BJ (cell line): ENCODE measurements around the gene MAPKAPK2. TPM values are rescaled to one million over a fixed set of nuclear protein-coding genes. Genes with fewer than 3 reads are reported as not detected.

Source experiments
- CTCF ChIA-PET: fragments of 350-600 bp; formaldehyde crosslinking; extraction: SDS; loops from one replicate; lab custom pipeline; 2021; ENCODE audit warnings: antibody characterized with exemption, inconsistent platforms; lab: Yijun Ruan, JAX
- POLR2A ChIA-PET: fragments of 300-600 bp; sonication (Branson Sonifier 250); formaldehyde crosslinking; extraction: SDS; loops from one replicate; lab custom pipeline; 2021; ENCODE audit warnings: antibody characterized with exemption; lab: Charles Lee
- DNase-seq: peaks from one replicate; pipeline ENCODE4 v3.0.0-alpha.2; 2011; ENCODE audit warnings: low read depth
- H3K27me3 ChIP-seq: 2 replicates; pipeline ENCODE4 v1.6.0; 2011; ENCODE audit warnings: low read length; ENCODE audit not compliant: control insufficient read depth, insufficient read depth
- H3K36me3 ChIP-seq: 2 replicates; pipeline ENCODE4 v1.5.1; 2011; ENCODE audit warnings: low read length; ENCODE audit not compliant: control insufficient read depth, insufficient read depth
- H3K4me3 ChIP-seq: 2 replicates; pipeline ENCODE4 v1.5.1; 2011; ENCODE audit warnings: low read depth, mild to moderate bottlenecking, control low read depth, low read length
- polyA plus RNA-seq: library from polyadenylated mRNA; depleted of rRNA; stranded (reverse); fragments of >200 nt; gene quantifications from 2 replicates; pipeline ENCODE4 v1.2.3, GENCODE V29; 2011
- TF ChIP-seq, protein P1 (sequence below): IDR thresholded peaks from 2 replicates; pipeline ENCODE4 v1.5.1; 2011; ENCODE audit warnings: low read depth, mild to moderate bottlenecking, control low read depth, inconsistent platforms, low read length, moderate library complexity; ENCODE audit not compliant: insufficient read depth

Gene MAPKAPK2
- polyA plus RNA-seq, 1 experiment = 80.1 TPM

DNA sequence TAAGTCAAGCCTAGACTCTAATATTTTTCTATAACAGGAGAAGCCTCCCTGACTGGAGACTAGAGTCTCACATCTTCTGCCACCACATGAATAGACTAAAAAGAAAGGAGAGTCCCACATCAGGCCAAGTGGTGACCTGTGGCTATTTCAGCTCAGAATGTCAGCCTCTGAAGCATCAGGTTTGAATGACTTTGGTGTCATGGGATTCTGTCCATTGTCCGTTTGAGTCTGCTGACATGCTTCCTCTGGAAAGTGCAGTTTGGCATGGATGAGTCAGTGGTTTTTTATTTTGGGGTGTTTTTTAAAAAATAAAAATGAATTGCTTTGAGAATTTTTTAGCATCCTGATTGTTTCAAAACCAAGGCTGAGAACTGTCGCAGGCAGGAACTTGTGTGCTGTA, 29.9 kb upstream of the MAPKAPK2 start:
- ChIA-PET CTCF (interaction anchor here (1.1 to 4.2 kb wide), 2 partner anchors 10 to 20 kb away, joined by 3 to 50 read pairs; partner anchors contain the start of gene DYRK3), POLR2A (no interaction called here)
- H3K36me3 ChIP-seq = no peaks in the 10 kb centered on the region
- no peaks in the 10 kb centered on the region for H3K27me3 ChIP-seq
- H3K4me3 ChIP-seq = no peak overlapping the region
- no peak for DNase-seq
- TF ChIP-seq, protein P1, sequence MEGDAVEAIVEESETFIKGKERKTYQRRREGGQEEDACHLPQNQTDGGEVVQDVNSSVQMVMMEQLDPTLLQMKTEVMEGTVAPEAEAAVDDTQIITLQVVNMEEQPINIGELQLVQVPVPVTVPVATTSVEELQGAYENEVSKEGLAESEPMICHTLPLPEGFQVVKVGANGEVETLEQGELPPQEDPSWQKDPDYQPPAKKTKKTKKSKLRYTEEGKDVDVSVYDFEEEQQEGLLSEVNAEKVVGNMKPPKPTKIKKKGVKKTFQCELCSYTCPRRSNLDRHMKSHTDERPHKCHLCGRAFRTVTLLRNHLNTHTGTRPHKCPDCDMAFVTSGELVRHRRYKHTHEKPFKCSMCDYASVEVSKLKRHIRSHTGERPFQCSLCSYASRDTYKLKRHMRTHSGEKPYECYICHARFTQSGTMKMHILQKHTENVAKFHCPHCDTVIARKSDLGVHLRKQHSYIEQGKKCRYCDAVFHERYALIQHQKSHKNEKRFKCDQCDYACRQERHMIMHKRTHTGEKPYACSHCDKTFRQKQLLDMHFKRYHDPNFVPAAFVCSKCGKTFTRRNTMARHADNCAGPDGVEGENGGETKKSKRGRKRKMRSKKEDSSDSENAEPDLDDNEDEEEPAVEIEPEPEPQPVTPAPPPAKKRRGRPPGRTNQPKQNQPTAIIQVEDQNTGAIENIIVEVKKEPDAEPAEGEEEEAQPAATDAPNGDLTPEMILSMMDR = no peak

- H3K4me3 ChIP-seq = no peak overlapping the region
- CTCF ChIA-PET = interaction anchor here (1.5 to 4.2 kb wide), 3 partner anchors 9 to 176 kb away, joined by 3 to 50 read pairs (median 5); partner anchors contain the start of gene EIF2D
- no peak for DNase-seq
- no peaks in the 10 kb centered on the region for H3K27me3 ChIP-seq
- TF ChIP-seq, protein P1 = no peak
- POLR2A ChIA-PET = no interaction called here
- no peaks in the 10 kb centered on the region for H3K36me3 ChIP-seq
Observed at GRCh38 chr1:206655471-206655882, 29.2 kb upstream of the MAPKAPK2 start.

GRCh38 chr1:206656936-206657335, 27.8 kb upstream of the MAPKAPK2 start:
- POLR2A ChIA-PET = no interaction called here

DNA sequence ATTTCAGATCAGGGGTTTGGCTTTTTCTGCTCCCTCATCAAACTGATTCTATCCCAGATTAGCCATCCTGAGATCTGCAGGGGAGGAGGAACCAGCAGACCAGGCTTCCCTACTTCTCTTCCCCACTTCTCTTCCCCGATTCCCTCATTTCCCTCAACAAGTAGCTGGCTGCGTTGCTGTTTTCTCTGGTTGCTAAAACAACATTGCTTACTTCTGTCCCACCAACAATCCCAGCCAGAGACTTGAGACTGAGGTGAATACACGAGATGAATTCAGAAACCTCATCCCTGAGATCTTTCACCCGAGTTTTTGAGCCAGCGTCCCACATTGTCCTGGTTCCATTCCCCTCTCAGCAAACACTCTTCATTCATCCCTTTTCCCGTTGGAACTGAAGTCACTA, 27.0 kb upstream of the MAPKAPK2 start:
- no peaks in the 10 kb centered on the region for H3K36me3 ChIP-seq
- TF ChIP-seq, protein P1 = no peak
- H3K4me3 ChIP-seq = no peak overlapping the region
- POLR2A ChIA-PET = no interaction called here
- peaks cover 3% of the 10 kb centered on the region for H3K27me3 ChIP-seq
- no peak for DNase-seq
- CTCF ChIA-PET = interaction anchor here (0.7 to 4.6 kb wide), 15 partner anchors 8 to 324 kb away, joined by 3 to 36 read pairs (median 8); partner anchors contain the start of gene DYRK3

More at GRCh38 chr1:206656936-206657335, 27.8 kb upstream of the MAPKAPK2 start:
- Histone ChIP-seq H3K36me3 (no peaks in the 10 kb centered on the region), H3K4me3 (no peak overlapping the region), H3K27me3 (no peaks in the 10 kb centered on the region; the same call in 1 of the 2 replicates)
- CTCF ChIA-PET = interaction anchor here (0.9 to 4.6 kb wide), 10 partner anchors 9 to 325 kb away, joined by 3 to 36 read pairs (median 7); partner anchors contain the start of genes DYRK3 and EIF2D
- DNase-seq = no peak
- TF ChIP-seq, protein P1 = no peak

- POLR2A ChIA-PET = no interaction called here
- H3K36me3 ChIP-seq = no peaks in the 10 kb centered on the region
- CTCF ChIA-PET = interaction anchor here (0.7 to 4.6 kb wide), 19 partner anchors 9 to 267 kb away, joined by 3 to 36 read pairs (median 6); partner anchors contain the start of gene DYRK3
Observed at GRCh38 chr1:206658264-206658980, 26.3 kb upstream of the MAPKAPK2 start.

More at GRCh38 chr1:206658264-206658980, 26.3 kb upstream of the MAPKAPK2 start:
- TF ChIP-seq, protein P1 = peak; percentile 83
- Histone ChIP-seq H3K27me3 (peaks cover 7% of the 10 kb centered on the region), H3K4me3 (no peak overlapping the region)
- no peak for DNase-seq
